Parathyroid adenoma (tissue), 2 donors: ENCODE measurements around the gene WDR88.

Experiments used
- H2AFZ ChIP-seq: fragments of 300-600 bp; sonication (generic); one replicate; pipeline ENCODE4 v1.7.0; 2017; ENCODE audit warnings: antibody characterized with exemption, mild to moderate bottlenecking
- H3K27ac ChIP-seq: fragments of 300-600 bp; sonication (generic); one replicate; pipeline ENCODE4 v1.7.0; 2017
- H3K27me3 ChIP-seq: fragments of 300-600 bp; sonication (generic); one replicate; pipeline ENCODE4 v1.7.0; 2017; ENCODE audit warnings: low read length; ENCODE audit not compliant: control insufficient read depth, insufficient read depth
- H3K36me3 ChIP-seq: fragments of 300-600 bp; sonication (generic); one replicate; pipeline ENCODE4 v1.7.0; 2017; ENCODE audit warnings: low read length; ENCODE audit not compliant: control insufficient read depth, insufficient read depth
- H3K4me1 ChIP-seq: fragments of 300-600 bp; sonication (generic); one replicate; pipeline ENCODE4 v1.7.0; 2017; ENCODE audit warnings: control low read depth
- H3K4me2 ChIP-seq: fragments of 300-600 bp; sonication (generic); one replicate; pipeline ENCODE4 v1.7.0; 2017; ENCODE audit warnings: low read length
- H3K4me3 ChIP-seq: fragments of 300-600 bp; sonication (generic); one replicate; pipeline ENCODE4 v1.7.0; 2017; ENCODE audit warnings: low read depth, low read length
- H3K79me2 ChIP-seq: fragments of 300-600 bp; sonication (generic); one replicate; pipeline ENCODE4 v1.7.0; 2017; ENCODE audit warnings: control low read depth
- H3K9ac ChIP-seq: fragments of 300-600 bp; sonication (generic); one replicate; pipeline ENCODE4 v1.7.0; 2017; ENCODE audit warnings: mild to moderate bottlenecking
- H3K9me3 ChIP-seq: fragments of 300-600 bp; sonication (generic); one replicate; pipeline ENCODE4 v1.7.0; 2017; ENCODE audit warnings: low read length; ENCODE audit not compliant: control insufficient read depth
- CTCF ChIP-seq: fragments of 300-600 bp; sonication (generic); IDR thresholded peaks from one replicate; pipeline ENCODE4 v1.7.0; 2017; ENCODE audit warnings: antibody characterized with exemption, mild to moderate bottlenecking
- donor health status: primary hyperparathyroidism.

Gene WDR88

GRCh38 chr19:33203529-33203928, 71.6 kb downstream of the WDR88 start:
- H3K4me1 ChIP-seq, result no peaks in the 10 kb centered on the region
- H3K9ac ChIP-seq, result no peak overlapping the region
- no peak overlapping the region for H2AFZ ChIP-seq
- no peak overlapping the region for H3K4me2 ChIP-seq
- no peaks in the 10 kb centered on the region for H3K36me3 ChIP-seq
- H3K27ac ChIP-seq, result no peak overlapping the region
- H3K4me3 ChIP-seq, result no peak overlapping the region
- H3K9me3 ChIP-seq, result no peaks in the 10 kb centered on the region
- no peaks in the 10 kb centered on the region for H3K27me3 ChIP-seq
- no peaks in the 10 kb centered on the region for H3K79me2 ChIP-seq
- no peak for TF ChIP-seq CTCF

DNA sequence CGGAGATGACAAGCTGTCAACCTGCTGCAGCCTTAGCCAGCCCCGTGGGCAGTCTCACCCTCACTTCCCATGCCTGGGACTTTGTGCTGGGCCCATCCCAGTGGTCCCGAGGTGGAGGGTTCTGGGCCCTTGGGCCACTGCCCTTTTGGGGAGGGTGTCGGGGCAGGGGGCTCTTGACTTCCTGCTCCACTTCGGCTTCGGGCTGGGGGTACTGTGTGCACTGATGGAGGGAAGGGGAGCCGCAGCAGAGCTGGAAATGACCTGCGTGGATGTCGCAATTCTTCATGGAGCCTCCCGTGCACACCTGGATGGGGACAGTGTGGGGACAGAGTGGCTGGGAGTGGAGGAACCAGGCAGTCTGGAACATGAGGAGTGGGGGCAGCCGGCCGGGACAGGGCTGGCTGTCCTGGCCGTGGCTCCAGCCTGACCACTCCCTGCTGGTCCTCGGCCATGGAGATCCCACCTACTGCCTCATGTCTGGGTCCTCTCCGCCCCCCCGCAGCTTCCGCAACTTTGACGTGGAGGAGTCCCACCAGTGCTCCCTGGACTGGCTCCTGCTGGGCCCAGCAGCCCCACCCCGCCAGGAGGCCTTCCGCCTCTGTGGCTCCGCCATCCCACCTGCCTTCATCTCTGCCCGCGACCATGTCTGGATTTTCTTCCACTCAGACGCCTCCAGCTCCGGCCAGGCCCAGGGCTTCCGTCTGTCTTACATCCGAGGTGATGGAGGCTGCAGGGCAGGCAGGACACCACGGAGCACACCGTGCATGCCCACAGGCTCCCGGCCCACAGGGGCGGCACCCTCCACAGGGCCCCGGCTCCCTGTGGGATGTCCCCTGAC, 72.4 kb downstream of the WDR88 start:
- no peaks in the 10 kb centered on the region for H3K27me3 ChIP-seq
- no peaks in the 10 kb centered on the region for H3K9me3 ChIP-seq
- no peak overlapping the region for H2AFZ ChIP-seq
- no peaks in the 10 kb centered on the region for H3K79me2 ChIP-seq
- H3K4me2 ChIP-seq, result no peak overlapping the region
- no peak for TF ChIP-seq CTCF
- H3K4me3 ChIP-seq, result no peak overlapping the region
- H3K4me1 ChIP-seq, result no peaks in the 10 kb centered on the region
- no peak overlapping the region for H3K9ac ChIP-seq
- no peaks in the 10 kb centered on the region for H3K36me3 ChIP-seq
- no peak overlapping the region for H3K27ac ChIP-seq

GRCh38 chr19:33205110-33205509, 73.2 kb downstream of the WDR88 start:
- TF ChIP-seq CTCF, result no peak
- Histone ChIP-seq H3K36me3 (no peaks in the 10 kb centered on the region), H3K27ac (no peak overlapping the region)

GRCh38 chr19:33205531-33206260, 73.8 kb downstream of the WDR88 start:
- Histone ChIP-seq H3K4me3 (no peak overlapping the region), H3K79me2 (no peaks in the 10 kb centered on the region), H3K27me3 (no peaks in the 10 kb centered on the region), H3K9me3 (no peaks in the 10 kb centered on the region), H3K4me2 (no peak overlapping the region), H3K36me3 (no peaks in the 10 kb centered on the region), H3K9ac (no peak overlapping the region), H3K4me1 (no peaks in the 10 kb centered on the region), H2AFZ (no peak overlapping the region), H3K27ac (no peak overlapping the region)
- no peak for TF ChIP-seq CTCF

More at GRCh38 chr19:33205110-33205509, 73.2 kb downstream of the WDR88 start:
- H3K4me2 ChIP-seq, result no peak overlapping the region
- H3K4me3 ChIP-seq, result no peak overlapping the region
- no peak overlapping the region for H2AFZ ChIP-seq
- H3K9ac ChIP-seq, result no peak overlapping the region
- no peaks in the 10 kb centered on the region for H3K9me3 ChIP-seq
- no peaks in the 10 kb centered on the region for H3K79me2 ChIP-seq
- H3K27me3 ChIP-seq, result no peaks in the 10 kb centered on the region
- H3K4me1 ChIP-seq, result no peaks in the 10 kb centered on the region
